Measurements from ENCODE around the gene AIP.

- TF ChIP-seq POLR2A (IDR thresholded peaks at IDR 0.05) (no peak), CTCF (IDR thresholded peaks at IDR 0.05) (no peak)
Observed at GRCh38 chr11:67436459-67437081, 46.3 kb upstream of the AIP start.
